ENCODE measurements around the gene ZRSR2. TPM values are rescaled to one million over a fixed set of nuclear protein-coding genes. Genes with fewer than 3 reads are reported as not detected.
"Not testable (repeated sequence)": the region's sequence is repeated elsewhere in the genome, so short reads cannot be mapped to it uniquely, and the experiment has no call there.

ZRSR2 gene
- polyA plus RNA-seq, 3 donors = 15.4 to 22.6 (median 16.5) TPM

DNA sequence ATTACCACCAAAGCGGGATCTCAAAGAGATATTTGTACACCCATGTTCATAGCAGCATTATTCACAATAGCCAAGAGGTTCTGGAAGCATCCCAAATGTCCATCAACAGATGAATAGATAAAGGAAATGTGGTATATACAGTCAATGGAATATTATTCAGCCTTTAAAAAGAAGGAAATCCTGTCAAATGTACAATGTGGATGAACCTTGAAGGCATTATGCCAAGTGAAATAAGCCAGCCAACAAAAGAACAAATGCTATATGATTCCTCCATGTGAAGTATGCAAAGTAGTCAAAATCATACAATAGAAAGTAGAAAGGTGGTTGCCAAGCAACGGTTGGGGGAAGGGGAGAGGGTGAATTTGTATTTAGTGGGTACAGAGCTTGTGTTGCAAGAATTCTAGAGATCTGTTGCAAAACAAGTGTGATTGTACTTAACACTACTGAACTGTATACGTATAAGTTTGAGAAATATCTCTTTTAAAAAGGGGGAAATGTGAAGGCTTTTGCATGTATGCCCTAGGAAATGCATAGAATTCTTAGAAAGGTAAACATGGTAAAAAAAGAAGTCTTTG, 5.0 kb upstream of the ZRSR2 start:
- DNase-seq = no peak

DNA sequence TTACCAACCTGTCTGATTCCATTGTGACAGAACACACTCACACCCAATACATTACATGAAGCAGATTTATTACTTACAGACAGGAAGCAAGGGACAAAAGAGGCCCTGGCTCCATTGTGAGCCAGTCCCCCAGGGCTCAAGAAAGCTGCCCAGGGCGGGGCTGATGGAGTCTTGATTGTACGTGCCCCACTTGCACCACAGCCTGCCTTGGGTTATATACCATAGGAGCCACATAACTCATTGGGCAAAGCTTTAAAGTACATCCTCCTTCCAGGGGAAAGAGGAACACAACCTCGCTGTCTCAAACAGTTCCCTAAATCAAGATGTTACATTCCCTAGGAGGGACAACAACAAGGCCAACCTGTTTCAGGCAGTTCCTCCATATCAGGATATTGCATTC, 3.4 kb upstream of the ZRSR2 start:
- DNase-seq = no peak

DNA sequence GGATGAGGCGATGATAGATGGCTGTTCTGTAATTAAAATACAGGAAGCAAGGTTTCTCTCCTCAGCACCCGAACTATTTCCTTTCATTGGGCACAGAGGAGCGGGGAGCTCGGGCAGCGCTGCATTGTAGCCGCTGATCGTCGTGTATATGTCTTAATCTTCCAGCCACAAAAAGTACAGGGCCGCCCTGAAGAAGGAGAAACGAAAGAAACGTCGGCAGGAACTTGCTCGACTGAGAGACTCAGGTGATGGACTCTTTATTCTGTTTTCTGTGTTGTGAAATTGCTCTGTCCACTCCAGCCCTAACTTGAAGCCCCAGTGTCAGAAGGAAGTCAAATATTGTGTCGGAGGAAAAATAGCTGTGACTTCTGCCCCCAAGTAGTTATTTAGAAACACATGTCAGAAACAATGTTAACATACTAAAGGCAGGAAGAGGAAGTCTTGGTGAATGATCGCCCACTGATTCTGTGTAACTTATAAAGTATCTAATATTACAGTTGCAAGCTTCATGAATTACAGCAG, 546 bp downstream of the ZRSR2 start:
- peak; percentile 7 for DNase-seq

DNA sequence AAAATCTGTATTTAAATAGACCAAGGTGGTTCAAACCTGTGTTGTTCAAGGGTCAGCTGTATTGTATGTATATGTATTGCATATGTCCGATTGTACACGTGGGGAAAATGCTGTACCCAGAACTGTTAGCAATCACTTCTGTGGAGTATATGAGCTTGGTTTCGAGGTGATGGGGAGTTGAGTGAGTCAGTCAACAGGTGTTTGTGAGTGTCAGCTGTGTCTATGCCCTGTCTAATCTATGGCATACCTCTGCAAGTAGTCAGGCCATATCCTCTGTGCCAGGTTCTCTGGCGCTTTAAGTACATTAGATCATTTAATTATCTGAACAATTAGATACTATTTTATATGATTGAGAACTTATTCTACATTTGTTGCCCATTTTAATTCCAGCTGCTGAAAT, 7.4 kb downstream of the ZRSR2 start:
- DNase-seq = no peak

DNA sequence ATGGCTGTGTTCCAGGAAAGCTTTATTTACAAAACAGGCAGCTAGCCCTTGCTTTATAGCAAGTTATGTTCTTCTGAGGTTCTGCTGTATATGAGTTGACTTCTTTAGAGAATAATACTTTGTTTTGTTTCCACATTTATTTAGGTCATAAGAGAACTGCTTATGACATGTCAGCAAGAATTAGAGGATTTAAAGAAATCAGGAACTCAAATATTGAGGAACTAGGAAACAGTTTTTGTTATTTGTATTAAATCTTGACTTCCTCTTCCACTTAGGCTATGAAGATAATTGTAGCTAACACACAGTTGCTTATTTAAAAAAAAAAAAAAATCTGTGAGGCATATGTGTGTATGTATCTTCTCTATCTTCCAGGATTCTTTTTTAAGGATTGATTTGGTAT, 14.3 kb downstream of the ZRSR2 start:
- DNase-seq = no peak

DNA sequence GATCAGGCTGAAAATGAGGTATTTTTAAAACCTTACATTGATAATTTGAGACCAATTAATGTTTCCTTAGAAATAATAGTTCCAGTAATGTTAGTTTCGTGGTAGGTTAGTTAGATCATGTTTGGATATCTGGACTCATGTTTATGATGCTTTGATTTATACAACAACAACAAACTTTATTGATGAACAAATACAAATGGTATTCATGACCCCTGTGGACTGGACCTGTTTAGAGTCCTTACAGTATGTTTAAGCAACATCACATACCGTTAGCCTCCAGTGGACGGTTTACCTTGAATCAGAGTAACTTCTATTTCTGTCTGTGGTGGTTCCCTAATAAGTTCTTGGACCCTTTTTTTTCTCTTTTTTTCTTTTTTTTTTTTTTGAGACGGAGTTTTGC, 18.0 kb downstream of the ZRSR2 start:
- DNase-seq = no peak

DNA sequence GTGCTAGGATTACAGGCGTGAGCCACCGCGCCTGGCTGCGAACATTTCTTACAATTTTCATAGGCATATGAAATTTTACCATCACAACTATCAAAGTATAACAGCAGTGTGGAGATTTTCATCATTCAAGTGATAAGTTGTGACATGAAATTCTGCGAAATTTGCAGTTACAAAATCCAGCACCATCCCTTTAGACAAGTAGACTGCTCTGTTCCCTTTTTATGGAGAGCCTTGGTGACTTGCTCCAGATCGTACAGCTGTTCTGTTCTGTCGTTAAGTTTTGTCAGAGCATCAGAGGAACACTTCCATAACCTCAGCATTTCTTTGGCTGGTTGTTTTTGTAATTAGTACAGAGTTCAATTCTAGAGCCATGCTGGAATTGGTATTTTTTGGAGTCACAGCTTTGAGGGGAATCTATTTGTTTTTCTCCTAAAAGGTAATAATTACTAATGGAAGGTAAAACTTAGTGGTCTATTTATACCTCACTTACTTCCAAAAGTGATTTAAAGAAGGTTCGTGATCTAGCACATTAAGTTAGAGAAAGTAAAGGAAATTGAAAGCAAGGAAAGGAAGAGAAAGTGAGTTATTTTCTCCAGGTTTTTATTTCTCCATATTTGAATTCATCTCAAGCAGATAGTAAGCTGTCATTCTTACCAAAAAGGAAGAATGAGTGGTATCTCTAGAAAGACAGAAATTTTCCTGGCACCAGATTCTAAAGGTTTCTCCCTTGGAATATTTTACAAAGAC, 22.1 kb downstream of the ZRSR2 start:
- no peak for DNase-seq

DNA sequence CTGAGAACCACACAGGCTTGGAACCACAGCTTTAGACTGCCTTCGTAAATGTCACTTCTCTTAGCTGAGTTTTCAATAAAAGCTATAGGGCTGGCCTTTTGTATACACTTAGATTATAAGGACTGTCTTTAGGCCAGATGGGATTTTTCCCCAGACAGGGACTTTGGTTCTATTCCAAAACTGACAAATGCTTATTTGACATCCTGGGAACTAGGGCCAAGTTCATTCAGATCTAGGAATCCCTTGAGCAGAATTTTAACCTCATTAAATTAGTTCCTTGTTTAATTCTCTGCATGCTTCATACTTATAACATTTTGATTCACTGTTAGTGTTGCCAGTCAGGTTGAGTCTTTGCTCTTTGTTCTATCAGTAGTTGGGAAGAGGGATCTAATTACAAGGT, 23.1 kb downstream of the ZRSR2 start:
- DNase-seq = no peak

DNA sequence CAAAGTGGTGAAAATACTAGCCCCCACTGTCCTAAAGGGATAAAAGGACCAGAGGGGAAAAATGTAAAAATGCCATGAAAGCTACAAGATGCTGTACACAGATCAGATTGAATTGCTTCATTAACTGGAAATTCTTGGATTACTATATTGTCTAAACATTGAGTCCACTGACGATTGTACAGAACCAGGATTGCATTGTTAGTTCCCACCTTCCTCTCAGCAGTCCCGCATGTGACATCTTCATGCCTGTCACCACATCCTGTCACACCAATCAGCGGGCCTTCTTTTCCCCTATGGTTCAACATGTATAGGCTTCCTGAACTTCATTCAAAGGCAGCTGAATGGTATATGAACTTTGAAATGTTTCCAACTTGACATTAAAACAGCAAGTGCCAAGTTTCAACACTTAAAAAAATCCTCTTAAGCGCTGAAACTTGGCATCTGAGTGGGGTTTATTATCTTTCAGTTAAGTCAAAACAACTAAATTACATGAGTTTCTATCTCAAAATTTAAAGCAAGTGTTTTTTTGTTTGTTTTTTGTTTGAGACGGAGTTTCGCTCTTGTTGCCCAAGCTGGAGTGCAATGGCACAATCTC, 24.6 kb downstream of the ZRSR2 start:
- no peak for DNase-seq

DNA sequence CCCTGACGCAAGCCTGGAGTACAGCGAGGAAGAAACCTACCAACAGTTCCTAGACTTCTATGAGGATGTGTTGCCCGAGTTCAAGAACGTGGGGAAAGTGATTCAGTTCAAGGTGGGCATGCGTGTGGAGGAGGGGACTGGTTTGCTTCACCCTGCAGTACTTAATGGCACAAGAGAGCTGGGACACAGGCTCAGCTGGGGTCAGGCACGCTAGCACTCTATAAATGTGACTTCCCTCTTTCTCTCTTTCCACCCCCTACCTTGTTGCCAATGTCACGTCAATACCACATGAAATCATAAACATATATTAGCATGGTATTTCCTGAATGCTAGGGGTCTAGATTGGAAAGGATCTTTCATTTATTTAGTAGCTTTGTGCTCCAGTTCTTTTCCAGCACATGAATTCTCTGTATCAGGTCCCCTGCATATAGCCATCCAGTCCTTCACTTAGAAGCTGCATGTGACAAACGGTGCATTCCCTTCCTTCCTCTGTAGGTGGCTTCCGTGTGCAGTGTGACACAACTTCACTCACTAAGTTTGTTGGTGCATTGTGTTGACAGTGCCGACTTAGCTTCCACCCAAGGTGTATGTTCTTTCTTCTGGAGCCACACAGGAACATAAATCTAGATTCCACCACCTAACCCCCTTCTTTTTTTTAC, 25.6 kb downstream of the ZRSR2 start:
- peak; percentile 15 for DNase-seq

DNA sequence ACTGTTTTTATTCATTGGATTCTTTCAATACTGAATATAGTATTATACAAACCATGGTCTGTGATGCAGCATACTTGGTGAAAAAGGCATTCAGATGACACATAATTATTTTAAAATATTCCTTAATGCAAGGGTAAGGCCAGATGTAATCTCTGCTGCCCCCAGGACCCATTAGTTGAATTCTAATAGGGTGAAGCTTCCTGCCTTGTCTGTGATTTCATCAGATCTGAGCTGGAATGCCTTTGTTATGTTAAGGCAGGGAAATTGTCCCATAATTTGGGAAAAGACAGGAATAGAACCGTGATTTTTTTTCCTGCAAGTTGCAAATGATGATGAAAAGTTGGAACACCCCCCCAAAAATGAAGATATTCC, 26.1 kb downstream of the ZRSR2 start:
- no peak for DNase-seq

DNA sequence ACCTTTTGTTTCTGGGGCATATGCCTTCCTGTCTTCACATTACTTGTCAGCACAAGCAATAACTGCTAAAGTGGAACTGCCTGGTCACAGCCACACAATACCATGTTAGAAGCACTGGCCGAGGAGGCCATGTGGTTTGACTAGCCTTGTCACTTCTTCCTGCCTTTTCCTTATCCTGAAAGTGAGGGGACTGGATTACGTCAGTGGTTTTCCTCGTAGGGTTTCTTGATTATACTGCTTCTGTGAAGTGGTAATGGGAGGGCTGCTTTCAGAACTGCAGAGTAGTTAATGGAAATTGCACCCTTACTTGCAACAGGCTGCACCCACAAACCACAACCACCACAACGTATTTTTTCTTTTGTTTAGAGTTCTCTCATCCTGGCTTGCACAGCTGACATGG, 26.6 kb downstream of the ZRSR2 start:
- no peak for DNase-seq

DNA sequence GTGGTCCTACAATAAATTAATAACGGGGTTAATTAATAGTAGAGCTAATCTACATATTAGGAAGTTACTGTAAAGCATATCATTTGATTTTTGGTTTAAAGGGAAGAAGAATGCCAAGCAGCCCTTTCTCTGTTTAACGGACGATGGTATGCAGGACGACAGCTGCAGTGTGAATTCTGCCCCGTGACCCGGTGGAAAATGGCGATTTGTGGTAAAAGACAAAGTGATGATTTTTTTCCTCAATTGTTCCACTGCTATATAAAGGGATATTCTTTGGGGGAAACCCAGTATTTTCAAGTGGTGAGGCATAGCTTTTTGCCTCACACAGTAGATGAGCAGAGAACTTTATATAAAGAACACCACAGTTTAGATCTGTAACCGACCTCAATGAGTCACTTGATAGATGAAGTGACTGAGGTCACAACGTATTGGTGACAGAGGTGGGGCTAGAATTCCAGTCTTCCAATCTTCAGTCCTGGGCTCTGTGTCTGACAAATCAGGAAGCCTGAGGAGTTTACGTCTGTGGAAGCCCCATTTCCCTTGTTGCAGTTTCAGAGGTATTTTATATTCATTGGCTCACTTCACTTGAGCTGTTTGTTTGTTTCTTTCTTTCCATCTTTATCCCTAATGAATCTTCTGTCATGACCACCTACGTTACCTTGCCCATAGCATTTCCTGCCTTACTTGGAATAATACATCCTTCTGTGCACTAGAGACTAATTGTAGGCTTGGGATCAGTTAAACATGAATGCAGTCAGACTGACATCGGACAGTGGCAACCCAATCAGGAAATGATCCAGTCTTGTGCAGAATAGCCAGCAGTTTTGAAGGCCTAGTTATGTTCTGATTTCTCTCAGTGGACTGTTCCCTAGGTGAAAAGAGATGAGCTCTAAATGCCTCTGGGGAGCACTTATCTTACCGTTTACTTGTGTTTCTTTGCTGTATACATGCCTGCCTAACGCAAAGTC, 30.1 kb downstream of the ZRSR2 start:
- no peak for DNase-seq

DNA sequence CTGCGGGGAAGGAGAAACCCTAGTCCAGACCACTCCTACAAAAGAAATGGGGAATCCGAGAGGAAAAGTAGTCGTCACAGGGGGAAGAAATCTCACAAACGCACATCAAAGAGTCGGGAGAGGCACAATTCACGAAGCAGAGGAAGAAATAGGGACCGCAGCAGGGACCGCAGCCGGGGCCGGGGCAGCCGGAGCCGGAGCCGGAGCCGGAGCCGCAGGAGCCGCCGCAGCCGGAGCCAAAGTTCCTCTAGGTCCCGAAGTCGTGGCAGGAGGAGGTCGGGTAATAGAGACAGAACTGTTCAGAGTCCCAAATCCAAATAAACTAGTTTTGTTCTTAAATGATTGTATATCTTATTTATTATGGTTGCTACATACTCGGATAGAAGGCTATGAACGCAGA, 32.6 kb downstream of the ZRSR2 start:
- DNase-seq = no peak

DNA sequence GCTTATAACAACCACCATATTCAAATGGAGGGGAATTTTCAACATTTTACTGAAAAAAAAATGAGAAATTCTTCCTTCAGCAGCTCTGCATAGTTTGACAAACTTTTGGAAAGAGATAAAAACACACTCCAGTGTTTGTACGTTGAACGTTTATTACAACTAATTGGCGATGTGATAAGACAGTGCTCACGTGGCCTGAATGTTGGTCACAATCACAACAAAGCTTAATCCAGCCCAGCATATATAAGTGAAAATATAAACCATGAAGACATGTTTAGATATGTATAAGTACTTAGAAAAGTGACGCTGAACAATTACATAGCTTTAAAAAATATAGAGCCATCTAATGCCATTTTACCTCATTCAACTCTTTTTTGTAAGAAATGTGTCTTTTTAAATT, 35.7 kb downstream of the ZRSR2 start:
- no peak for DNase-seq

DNA sequence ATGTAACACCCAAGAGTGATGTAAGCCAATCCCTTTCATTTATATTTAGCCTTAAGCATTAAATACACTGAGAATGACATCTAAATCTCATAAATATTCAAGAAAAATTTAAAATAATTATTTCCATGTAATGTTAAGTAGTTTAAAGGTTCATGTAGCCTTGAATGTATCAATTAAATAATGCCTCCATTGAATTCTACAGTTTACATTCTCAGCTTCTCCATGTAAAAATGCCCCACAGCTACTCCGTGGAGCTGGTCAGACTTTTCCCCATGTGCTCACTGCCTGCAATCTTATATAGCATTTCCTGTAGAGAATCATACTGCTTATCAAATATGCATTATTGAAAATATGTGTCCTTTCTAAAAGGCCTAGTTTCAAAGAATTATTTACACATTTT, 38.9 kb downstream of the ZRSR2 start:
- no peak for DNase-seq

DNA sequence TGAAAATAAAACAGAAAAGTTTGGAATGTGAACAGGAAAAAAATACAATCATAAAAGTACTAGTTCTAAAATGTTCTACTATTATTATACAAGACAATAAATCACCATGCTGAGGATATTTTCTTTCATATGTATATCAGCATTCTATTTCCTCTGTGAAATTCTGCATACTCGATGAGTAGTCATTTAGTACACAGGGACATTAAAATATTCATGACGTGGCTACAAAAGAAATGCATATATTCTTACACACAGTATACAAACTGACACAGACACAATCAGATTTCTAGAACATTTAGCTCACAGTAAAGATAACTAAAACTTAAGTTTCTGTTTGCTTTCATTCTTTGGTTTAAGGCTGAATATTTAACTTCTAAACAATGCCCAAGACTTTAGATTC, 41.1 kb downstream of the ZRSR2 start:
- not testable (repeated sequence) for DNase-seq

DNA sequence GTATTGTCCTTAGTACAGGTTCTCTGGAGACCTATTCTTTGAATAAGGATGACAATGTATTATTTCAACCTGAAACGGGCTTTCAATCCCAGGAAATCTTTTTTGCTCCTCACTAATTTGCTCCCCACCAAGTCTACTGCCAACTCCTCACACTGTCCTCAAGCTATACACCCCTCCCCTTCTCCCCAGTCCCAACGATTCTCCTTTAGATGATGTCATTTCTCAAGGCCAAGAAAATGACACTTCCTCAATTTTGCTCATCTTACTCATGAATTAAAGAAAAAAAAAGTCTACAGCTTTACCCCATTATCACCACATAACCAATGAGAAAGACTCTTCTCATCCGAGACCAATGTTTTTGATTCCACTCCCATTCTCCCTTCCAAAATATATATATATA, 43.8 kb downstream of the ZRSR2 start:
- no peak for DNase-seq

DNA sequence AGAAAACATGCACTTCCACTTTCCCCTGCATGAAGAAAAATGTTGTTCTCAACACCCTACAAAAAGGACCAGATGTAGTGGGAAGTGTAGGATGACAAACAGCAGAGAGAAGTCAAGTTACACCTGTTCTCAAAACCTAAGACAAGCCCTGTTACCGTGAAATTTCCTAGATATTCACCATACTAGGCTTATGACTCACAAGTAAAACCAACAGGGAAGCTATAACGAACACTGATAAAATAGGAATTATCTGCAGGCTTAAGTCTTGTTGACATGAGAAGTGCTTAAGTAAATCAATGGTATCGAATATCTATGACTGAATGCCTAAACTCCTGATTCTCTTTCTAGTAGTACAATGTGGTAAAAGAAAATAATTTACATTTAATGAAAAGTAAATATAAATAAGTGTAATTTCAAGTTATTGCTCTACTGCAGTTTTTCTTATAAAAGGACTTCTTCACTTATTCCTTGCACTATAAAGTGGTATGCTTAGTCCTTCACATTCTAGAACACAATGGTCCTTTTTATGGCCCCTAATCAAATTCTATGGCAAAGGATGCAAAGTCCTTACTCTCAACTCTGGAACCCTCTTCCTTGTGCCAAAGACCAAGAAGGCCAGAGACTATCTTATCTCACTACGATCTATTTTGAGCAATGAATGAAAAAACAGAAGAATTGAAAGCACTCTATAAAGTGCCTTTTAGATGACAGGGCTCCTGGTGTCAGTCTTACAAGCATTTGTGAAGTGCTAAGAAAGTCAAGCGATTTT, 44.7 kb downstream of the ZRSR2 start:
- no peak for DNase-seq

DNA sequence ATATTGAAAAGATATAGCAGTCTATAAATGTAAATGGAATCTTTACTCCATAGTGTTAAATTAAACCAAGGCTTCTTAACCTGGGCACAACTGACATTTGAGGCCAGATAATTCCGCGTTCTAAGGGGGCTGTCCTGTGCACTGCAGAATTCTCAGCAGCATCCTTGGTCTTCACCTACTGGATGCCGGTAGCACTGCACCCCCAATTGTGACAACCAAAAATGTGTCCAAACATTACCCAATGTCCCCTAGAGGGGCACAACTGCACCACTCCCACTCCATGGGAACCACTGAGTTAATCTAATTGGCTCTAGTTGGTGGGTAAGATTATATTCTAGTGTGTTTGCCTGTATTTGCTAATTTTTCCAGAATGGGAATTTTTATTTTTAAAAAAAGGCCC, 47.7 kb downstream of the ZRSR2 start:
- no peak for DNase-seq
